Esophagus muscularis mucosa (tissue), 3 donors: ENCODE data around the gene RFC1.

ENCODE experiments used
- CTCF ChIP-seq, 3 experiments: fragments of 200-600 bp in 2 of 3; fragments of 450-650 bp in 1 of 3; sonication (generic) in 2 of 3; IDR thresholded peaks; one replicate each; pipeline ENCODE4 v1.5.1; 2017 to 2019; ENCODE audit warnings: antibody characterized with exemption in 3 of 3, mild to moderate bottlenecking in 2 of 3, moderate library complexity in 1 of 3
- POLR2A ChIP-seq: fragments of 450-650 bp; IDR thresholded peaks from one replicate; pipeline ENCODE4 v1.6.1; 2017; ENCODE audit warnings: antibody characterized with exemption, moderate library complexity, mild to moderate bottlenecking, low read depth
- POLR2AphosphoS5 ChIP-seq, 2 donors: sonication (generic); formaldehyde crosslinking; IDR thresholded peaks; one replicate each; pipeline ENCODE4 v1.6.1; 2017; ENCODE audit warnings: antibody characterized with exemption in 2 of 2

- no peak for TF ChIP-seq CTCF (IDR thresholded peaks at IDR 0.05)
- TF ChIP-seq POLR2A = no peak
- no peak for TF ChIP-seq POLR2AphosphoS5 (IDR thresholded peaks at IDR 0.05)
Observed at GRCh38 chr4:39326468-39326977, 39.6 kb downstream of the RFC1 start.
